ENCODE results near the gene HOPX.
"Not testable (repeated sequence)": the region's sequence is repeated elsewhere in the genome, so short reads cannot be mapped to it uniquely, and the experiment has no call there.

Gene HOPX

DNA sequence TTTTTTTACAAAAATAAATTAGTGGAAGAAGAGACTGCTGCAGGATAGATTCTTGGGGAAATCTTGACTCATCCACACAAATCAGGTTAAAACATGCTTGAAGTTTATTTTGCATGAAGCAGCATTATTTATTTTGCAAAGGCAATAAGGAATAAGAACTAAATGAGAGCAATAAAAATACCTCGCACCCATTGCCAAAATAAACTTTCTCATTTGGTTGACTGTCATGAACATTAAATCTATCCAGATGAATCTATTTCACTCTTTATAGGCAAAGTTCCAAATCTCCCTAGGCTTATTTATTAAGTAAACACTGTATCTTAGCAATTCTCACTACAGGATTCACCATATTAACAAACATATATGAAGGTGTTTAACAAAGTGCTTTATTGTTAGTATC lies 58.9 kb downstream of the HOPX start:
- DNase-seq, result no peak

DNA sequence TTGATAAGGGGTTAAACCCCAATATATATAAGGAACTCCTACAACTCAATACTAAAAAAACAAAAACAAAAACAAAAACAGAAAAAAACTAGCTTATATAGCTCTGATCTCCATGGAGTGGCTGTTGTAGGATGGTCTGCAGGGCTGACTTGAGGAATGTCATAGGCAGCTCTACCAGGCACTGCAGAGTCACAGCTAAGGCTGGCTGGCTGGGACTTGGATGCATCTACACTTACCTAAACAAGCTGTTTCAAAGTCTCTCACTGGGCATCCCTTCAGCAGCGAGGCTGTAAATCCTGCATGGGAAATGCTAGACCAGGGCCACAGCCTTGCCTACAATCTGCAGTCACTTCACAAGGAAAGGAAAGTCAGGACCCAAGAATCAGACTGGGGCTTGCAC lies 61.3 kb downstream of the HOPX start:
- DNase-seq, result no peak

DNA sequence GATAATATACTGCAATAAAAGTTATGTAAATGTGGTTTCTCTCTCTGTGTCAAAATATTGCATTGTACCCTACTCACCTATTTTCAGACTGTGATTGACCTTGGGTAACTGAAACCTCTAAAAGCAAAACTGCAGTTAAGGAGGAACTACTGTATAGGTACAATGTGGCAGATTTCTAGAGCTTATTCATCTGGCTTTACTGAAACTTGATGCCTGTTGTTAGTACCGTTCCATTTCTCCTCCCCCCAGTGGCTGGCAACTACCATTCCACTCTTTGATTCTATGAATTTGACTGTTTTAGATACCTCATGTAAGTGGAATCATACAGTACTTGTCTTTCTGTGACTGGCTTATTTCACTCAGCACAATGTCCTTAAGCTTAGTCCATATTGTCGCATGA lies 61.9 kb downstream of the HOPX start:
- peak; percentile 37 for DNase-seq

- DNase-seq, result no peak
Measured at GRCh38 chr4:56618734-56619133, 62.4 kb downstream of the HOPX start.

- no peak for DNase-seq
Measured at GRCh38 chr4:56613101-56613862, 67.8 kb downstream of the HOPX start.

DNA sequence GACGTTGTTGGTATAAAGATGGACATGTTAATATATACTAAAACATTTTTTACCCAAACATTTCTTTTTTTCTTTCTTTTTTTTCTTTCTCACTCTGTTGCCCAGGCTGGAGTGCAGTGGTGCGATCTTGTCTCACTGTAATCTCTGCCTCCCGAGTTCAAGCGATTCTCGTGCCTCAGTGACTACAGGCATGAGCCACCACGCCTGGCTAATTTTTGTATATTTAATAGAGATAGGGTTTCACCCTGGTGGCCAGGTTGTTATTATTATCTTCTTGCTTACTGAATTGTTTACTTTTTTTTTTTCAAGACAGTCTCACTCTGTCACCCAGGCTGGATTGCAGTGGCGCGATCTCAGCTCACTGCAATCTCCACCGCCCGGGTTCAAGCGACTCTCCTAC lies 68.8 kb downstream of the HOPX start:
- DNase-seq, result no peak

GRCh38 chr4:56611501-56611900 lies 69.6 kb downstream of the HOPX start:
- no peak for DNase-seq

DNA sequence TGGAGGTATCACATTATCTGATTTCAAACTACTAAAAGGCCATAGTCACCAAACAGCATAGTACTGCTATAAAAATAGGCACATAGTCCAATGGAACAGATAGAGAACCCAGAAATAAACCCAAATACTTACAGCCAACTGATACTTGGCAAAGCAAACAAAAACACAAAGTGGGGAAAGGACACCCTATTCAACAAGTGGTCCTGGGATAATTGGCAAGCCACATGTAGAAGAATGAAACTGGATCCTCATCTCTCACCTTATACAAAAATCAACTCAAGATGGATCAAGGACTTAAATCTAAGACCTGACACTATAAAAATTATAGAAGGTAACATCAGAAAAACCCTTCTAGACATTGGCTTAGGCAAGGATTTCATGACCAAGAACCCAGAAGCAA lies 70.9 kb downstream of the HOPX start:
- DNase-seq, result not testable (repeated sequence)

GRCh38 chr4:56607926-56608325 lies 73.2 kb downstream of the HOPX start:
- no peak for DNase-seq

DNA sequence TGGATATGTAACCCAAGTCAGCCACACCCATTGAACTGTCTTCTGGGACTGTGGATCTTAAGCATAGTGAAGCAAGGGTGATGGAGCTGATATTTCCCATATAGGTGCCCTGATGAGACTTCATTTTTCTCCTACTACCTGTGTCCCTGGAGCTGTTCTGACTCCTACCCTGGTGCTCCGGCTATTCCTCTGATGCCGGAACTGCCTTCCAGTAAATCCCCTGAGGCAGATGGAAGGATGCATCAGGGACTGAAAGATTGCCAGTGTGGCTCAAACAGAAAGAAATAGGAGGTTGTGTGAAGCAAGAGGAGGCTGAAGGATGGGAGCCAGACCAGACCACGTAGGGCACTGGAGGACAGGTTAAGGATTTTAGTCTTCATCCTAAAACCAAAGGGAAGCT lies 74.7 kb downstream of the HOPX start:
- no peak for DNase-seq

DNA sequence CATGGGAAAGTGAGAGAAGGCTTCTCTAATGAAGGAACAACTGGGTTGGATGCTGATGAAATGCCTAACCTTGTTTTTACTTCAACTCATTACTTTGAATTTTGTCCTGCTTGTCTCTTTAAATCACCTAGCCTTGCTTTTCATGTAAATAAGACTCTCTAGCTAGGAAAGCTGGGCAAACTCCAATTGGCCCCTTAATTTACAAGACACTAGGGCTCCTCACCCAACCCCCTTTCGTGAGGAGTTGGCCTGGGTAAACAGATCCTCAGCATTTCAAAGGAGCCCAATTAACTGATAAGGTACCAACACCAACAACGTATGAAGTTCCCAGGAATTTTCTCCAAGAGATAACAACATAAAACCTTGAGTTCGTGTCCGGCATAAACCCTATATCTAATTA lies 75.6 kb downstream of the HOPX start:
- DNase-seq, result not testable (repeated sequence)

DNA sequence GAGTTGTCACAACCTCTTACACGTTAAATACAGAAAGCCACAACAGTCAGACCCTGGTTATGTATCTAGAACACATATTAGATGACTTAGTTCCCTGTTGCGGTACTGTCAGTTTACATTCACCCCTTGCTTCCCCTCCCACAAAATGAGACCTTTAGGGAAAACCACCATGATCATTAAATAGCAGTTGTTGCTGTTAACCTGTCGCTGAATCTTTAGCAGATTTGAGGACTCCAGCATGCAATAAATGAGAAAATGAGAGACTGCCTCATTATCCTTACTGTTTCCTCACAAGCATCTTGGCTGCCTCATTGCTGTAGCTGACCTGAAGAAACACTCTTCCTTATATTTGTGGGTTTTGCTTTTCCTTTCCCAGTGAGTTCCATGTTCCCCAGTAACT lies 77.8 kb downstream of the HOPX start:
- DNase-seq, result no peak

Data from activated CD4-positive, alpha-beta T cell treated with anti-CD3 and anti-CD28 coated beads, Interleukin-2, amount 50 U/mL, for 16 hours (primary cell).